Tibial nerve (tissue), 4 donors: Measurements from ENCODE around the gene TEX51. TPM values are rescaled to one million over a fixed set of nuclear protein-coding genes. Genes with fewer than 3 reads are reported as not detected.

Experiments used
- DNase-seq, 2 donors: peaks; one replicate each; pipeline ENCODE4 v3.0.0-alpha.2; 2019; ENCODE audit warnings: low spot score in 2 of 2
- H3K27ac ChIP-seq, 4 donors: fragments of 200-600 bp; sonication (generic) in 3 of 4; one replicate each; pipeline ENCODE4 v1.5.1; 2017 to 2019; ENCODE audit warnings: mild to moderate bottlenecking in 1 of 4
- H3K27me3 ChIP-seq, 2 donors: fragments of 200-600 bp; sonication (generic) in 1 of 2; one replicate each; pipeline versions ENCODE4 v1.5.1 to v1.6.0; 2017 to 2019
- H3K36me3 ChIP-seq, 3 donors: fragments of 200-600 bp; sonication (generic); one replicate each; pipeline ENCODE4 v1.5.1; 2018 to 2019
- H3K4me1 ChIP-seq, 4 donors: fragments of 200-600 bp; sonication (generic) in 3 of 4; one replicate each; pipeline ENCODE4 v1.5.1; 2017 to 2019
- H3K4me3 ChIP-seq, 4 donors: fragments of 200-600 bp; sonication (generic) in 3 of 4; one replicate each; pipeline ENCODE4 v1.5.1; 2017 to 2019; ENCODE audit warnings: mild to moderate bottlenecking in 1 of 4, moderate library complexity in 1 of 4
- H3K9me3 ChIP-seq, 4 donors: fragments of 200-600 bp; sonication (generic) in 3 of 4; one replicate each; pipeline ENCODE4 v1.5.1; 2017 to 2019
- EP300 ChIP-seq, 2 donors: sonication (generic); formaldehyde crosslinking; IDR thresholded peaks; one replicate each; pipeline ENCODE4 v1.6.1; 2017; ENCODE audit warnings: antibody characterized with exemption in 2 of 2, mild to moderate bottlenecking in 1 of 2
- POLR2A ChIP-seq, 2 donors: fragments of 450-650 bp; IDR thresholded peaks; one replicate each; pipeline ENCODE4 v1.6.1; 2017; ENCODE audit warnings: antibody characterized with exemption in 2 of 2, mild to moderate bottlenecking in 2 of 2, moderate library complexity in 2 of 2
- WGBS, 2 donors: methylation state at CpG; one replicate each; pipeline ENCODE4 v1.1.5; 2018; 5-methylcytosine and 5-hydroxymethylcytosine counted together
- total RNA-seq, 4 donors: library from RNA; depleted of rRNA; stranded (reverse); fragments of >200 nt; gene quantifications; one replicate each; pipeline ENCODE4 v1.1.0, GENCODE V29; 2016
- TF ChIP-seq, protein P1 (sequence below), 5 experiments: fragments of 200-600 bp in 3 of 5; fragments of 450-650 bp in 2 of 5; sonication (generic) in 3 of 5; IDR thresholded peaks; one replicate each; pipeline ENCODE4 v1.5.1; 2016 to 2019; ENCODE audit warnings: antibody characterized with exemption in 5 of 5, mild to moderate bottlenecking in 3 of 5, moderate library complexity in 2 of 5

The TEX51 gene
- total RNA-seq, 4 donors from 2014 or later = not detected

DNA sequence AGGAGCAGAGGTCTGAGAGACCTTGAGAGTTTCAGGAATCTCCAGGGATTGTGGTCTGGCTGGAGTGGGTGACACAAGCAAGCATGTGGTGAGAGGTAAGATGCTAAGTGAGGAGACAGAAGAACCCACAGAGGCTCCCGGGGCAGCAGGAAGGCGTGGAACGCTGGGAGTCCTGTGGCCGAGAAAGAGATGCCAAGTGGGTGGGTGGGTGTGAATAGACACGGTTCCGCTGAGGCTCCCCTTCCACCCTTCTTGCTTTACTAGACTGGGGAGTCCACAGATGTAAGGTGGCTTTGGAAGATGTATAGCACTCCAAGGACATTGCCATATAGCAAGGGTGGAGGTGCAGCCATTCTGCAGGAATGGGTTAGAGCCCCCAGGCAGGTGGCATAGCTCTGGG, 4.2 kb downstream of the TEX51 start:
- Histone ChIP-seq H3K9me3 (peaks cover 0 to 7% (median 0%) of the 10 kb centered on the region in 4 donors), H3K4me1 (no peaks in the 10 kb centered on the region), H3K27ac (no peak overlapping the region), H3K4me3 (no peak overlapping the region), H3K36me3 (no peaks in the 10 kb centered on the region), H3K27me3 (no peaks in the 10 kb centered on the region)
- TF ChIP-seq POLR2A (IDR thresholded peaks at IDR 0.05) (no peak), EP300 (IDR thresholded peaks at IDR 0.05) (no peak)
- TF ChIP-seq, protein P1, sequence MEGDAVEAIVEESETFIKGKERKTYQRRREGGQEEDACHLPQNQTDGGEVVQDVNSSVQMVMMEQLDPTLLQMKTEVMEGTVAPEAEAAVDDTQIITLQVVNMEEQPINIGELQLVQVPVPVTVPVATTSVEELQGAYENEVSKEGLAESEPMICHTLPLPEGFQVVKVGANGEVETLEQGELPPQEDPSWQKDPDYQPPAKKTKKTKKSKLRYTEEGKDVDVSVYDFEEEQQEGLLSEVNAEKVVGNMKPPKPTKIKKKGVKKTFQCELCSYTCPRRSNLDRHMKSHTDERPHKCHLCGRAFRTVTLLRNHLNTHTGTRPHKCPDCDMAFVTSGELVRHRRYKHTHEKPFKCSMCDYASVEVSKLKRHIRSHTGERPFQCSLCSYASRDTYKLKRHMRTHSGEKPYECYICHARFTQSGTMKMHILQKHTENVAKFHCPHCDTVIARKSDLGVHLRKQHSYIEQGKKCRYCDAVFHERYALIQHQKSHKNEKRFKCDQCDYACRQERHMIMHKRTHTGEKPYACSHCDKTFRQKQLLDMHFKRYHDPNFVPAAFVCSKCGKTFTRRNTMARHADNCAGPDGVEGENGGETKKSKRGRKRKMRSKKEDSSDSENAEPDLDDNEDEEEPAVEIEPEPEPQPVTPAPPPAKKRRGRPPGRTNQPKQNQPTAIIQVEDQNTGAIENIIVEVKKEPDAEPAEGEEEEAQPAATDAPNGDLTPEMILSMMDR (IDR thresholded peaks at IDR 0.05) = no peak
- WGBS, 2 donors = 82 to 90% methylated on average over 6 of the region's 6 CpGs
- no peak for DNase-seq

DNA sequence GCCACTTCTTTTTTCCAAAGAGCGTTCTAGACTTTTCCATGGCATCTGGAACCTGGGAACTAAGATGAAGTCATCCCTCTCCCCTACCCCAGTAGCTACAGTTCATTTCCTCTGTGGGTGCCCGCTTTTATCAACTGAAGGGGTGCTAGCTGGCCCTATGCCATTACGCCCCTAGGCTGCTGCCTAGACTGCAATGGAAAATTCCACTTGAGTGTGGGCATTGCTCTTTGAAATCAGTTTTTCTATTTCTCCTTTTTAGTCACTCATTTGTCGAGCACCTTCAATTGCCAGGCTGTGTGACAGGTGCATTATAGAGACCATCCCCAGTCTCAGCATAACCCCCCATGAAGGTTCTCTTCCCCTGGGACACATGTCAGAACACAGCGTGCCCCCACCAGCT, 7.3 kb downstream of the TEX51 start:
- Histone ChIP-seq H3K27ac (no peak overlapping the region), H3K36me3 (no peaks in the 10 kb centered on the region), H3K4me3 (no peak overlapping the region), H3K9me3 (peaks cover 0 to 7% (median 0%) of the 10 kb centered on the region in 4 donors), H3K27me3 (no peaks in the 10 kb centered on the region), H3K4me1 (no peaks in the 10 kb centered on the region)
- WGBS, 2 donors = 88 to 92% methylated on average over 5 of the region's 5 CpGs
- DNase-seq = no peak
- TF ChIP-seq, protein P1 (IDR thresholded peaks at IDR 0.05) = no peak
- TF ChIP-seq EP300 (IDR thresholded peaks at IDR 0.05) (no peak), POLR2A (IDR thresholded peaks at IDR 0.05) (no peak)

DNA sequence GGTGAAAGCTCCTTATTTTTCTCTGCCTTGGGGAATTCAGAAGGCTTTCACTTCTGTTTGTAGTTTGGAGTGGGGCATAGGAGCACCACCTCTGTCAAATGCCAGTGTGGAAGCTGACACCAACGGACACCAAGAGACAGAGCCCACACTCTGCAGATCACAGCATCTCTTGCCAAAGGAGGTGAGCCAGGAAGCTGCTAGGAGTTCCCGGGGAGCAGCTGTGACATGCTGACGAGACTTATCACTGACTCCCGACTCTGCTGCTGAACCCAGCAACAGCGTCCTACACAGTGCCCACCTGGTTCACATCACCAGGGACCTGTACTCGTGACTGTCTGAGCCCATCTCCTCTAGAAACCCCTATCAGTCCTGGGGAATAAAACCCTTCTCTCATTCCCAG, 8.1 kb downstream of the TEX51 start:
- Histone ChIP-seq H3K9me3 (peaks cover 0 to 7% (median 0%) of the 10 kb centered on the region in 4 donors), H3K27me3 (no peaks in the 10 kb centered on the region), H3K36me3 (no peaks in the 10 kb centered on the region), H3K4me3 (no peak overlapping the region), H3K4me1 (no peaks in the 10 kb centered on the region), H3K27ac (no peak overlapping the region)
- 80 to 83% methylated on average over 6 of the region's 6 CpGs for WGBS, 2 donors
- DNase-seq = no peak
- no peak for TF ChIP-seq POLR2A (IDR thresholded peaks at IDR 0.05)
- TF ChIP-seq, protein P1 (IDR thresholded peaks at IDR 0.05) = no peak
- no peak for TF ChIP-seq EP300 (IDR thresholded peaks at IDR 0.05)

DNA sequence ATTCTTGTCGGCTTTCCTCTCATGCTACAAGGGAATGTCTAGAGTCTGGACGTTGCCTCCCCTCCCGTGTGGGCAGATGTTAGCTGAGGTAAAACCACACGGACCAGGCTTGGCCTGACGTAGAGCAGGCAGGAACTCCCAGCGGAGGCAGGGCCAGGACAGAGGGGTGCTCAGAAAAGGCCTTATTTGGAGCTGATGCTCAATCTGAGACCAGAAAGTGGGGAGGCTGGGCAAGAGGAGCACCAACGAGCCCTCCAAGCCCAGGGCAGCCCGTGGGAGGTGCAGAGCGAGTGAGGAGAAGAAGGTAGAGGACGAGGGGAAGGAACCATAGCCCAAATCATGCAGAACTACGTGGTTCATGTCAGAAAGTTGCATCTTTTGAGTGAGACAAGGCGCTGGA, 9.0 kb downstream of the TEX51 start:
- DNase-seq = no peak
- H3K4me3 ChIP-seq = no peak overlapping the region
- no peaks in the 10 kb centered on the region for H3K36me3 ChIP-seq
- 72 to 80% methylated on average over 12 of the region's 12 CpGs for WGBS, 2 donors
- peaks cover 0 to 7% (median 0%) of the 10 kb centered on the region in 4 donors for H3K9me3 ChIP-seq
- H3K27ac ChIP-seq = no peak overlapping the region
- no peaks in the 10 kb centered on the region for H3K27me3 ChIP-seq
- TF ChIP-seq, protein P1 (IDR thresholded peaks at IDR 0.05) = no peak
- TF ChIP-seq POLR2A (IDR thresholded peaks at IDR 0.05) (no peak), EP300 (IDR thresholded peaks at IDR 0.05) (no peak)
- no peaks in the 10 kb centered on the region for H3K4me1 ChIP-seq

DNA sequence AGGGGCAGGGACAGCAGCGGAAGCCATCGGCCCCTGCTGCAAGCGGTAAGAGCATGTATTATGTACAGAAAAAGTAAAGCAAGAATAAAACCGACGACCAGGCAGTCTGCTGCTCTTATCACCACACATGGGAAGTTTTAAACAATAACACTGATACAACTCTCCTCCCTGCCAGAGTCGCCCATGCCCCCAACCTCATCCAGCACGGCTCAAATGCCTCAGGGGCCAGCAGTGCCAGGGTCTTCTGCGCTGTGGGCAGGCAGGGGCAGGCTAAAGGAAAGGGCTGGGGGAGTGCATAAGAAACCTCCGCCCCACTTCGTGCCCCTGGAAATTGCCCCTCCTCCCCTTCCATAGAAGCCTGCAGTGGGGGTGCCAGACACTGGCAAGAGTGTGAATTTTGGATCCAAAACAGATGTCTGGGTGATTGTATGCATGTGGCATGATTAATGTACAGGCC, 10.1 kb downstream of the TEX51 start:
- Histone ChIP-seq H3K4me1 (no peaks in the 10 kb centered on the region), H3K4me3 (no peak overlapping the region), H3K9me3 (peaks cover 0 to 4% (median 0%) of the 10 kb centered on the region in 4 donors), H3K27me3 (no peaks in the 10 kb centered on the region), H3K27ac (no peak overlapping the region), H3K36me3 (no peaks in the 10 kb centered on the region)
- WGBS, 2 donors = 42 to 51% methylated on average over 10 of the region's 10 CpGs
- no peak for DNase-seq
- TF ChIP-seq POLR2A (IDR thresholded peaks at IDR 0.05) (no peak), EP300 (IDR thresholded peaks at IDR 0.05) (no peak)
- TF ChIP-seq, protein P1 (IDR thresholded peaks at IDR 0.05) = no peak
